ENCODE results near the gene NPIPB2. TPM values are rescaled to one million over a fixed set of nuclear protein-coding genes. Genes with fewer than 3 reads are reported as not detected.

The NPIPB2 gene
- total and polyA plus RNA-seq, 2 of the 13 experiments (the other 11 are each of a cell fraction or from before 2014, with no cell fraction given), result 1.8 to 4.1 TPM

- TF ChIP-seq, protein P1, sequence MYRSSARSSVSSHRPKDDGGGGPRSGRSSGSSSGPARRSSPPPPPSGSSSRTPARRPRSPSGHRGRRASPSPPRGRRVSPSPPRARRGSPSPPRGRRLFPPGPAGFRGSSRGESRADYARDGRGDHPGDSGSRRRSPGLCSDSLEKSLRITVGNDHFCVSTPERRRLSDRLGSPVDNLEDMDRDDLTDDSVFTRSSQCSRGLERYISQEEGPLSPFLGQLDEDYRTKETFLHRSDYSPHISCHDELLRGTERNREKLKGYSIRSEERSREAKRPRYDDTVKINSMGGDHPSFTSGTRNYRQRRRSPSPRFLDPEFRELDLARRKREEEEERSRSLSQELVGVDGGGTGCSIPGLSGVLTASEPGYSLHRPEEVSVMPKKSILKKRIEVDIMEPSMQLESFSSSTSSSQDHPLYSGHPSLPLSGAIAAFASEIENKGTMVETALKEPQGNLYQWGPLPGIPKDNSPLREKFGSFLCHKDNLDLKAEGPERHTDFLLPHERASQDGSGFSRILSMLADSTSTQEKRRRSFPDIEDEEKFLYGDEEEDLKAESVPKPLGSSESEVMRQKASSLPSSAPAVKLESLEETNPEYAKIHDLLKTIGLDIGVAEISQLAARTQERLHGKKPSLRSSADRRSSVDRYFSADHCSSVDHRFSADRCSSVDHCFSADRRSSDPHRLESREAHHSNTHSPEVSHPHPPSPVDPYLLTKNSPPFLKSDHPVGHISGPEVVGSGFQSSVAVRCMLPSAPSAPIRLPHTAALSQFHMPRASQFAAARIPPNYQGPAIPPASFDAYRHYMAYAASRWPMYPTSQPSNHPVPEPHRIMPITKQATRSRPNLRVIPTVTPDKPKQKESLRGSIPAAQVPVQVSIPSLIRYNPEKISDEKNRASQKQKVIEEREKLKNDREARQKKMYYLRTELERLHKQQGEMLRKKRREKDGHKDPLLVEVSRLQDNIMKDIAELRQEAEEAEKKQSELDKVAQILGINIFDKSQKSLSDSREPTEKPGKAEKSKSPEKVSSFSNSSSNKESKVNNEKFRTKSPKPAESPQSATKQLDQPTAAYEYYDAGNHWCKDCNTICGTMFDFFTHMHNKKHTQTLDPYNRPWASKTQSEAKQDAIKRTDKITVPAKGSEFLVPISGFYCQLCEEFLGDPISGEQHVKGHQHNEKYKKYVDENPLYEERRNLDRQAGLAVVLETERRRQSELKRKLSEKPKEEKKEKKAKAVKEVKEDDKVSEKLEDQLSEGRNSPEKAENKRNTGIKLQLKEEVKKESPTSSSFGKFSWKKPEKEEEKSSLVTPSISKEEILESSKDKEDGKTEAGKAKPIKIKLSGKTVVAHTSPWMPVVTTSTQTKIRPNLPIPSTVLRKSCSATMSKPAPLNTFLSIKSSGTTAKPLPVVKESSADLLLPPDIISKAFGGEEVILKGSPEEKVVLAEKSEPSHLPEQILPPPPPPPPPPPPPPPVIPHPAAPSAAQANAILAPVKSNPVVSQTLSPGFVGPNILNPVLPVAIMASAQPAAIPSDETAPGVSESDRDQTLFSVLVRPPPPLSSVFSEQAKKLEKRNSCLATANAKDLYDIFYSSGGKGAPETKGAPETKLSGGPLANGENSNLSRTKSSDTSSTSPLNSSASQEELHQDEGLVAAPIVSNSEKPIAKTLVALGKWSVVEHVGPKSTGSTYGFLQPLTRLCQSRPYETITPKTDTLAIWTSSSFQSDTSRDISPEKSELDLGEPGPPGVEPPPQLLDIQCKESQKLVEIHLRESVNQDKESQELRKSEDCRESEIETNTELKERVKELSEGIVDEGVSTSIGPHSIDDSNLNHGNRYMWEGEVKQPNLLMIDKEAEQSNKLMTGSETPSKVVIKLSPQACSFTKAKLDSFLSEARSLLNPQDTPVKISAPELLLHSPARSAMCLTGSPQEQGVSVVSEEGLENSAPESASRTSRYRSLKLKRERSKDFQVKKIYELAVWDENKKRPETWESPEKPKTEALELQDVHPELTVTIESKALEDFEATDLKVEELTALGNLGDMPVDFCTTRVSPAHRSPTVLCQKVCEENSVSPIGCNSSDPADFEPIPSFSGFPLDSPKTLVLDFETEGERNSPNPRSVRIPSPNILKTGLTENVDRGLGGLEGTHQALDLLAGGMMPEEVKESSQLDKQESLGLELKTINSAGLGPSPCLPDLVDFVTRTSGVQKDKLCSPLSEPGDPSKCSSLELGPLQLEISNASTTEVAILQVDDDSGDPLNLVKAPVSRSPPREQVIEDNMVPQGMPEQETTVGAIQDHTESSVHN (CRISPR knock-in tag; IDR thresholded peaks at IDR 0.05), result no peak
- TF ChIP-seq ZSCAN30 (CRISPR knock-in tag; IDR thresholded peaks at IDR 0.05) (0 out of 2 replicates have a peak, but pooled peaks have one; percentile 62), THAP9 (CRISPR knock-in tag; IDR thresholded peaks at IDR 0.05; ENCODE audit: borderline replicate concordance) (no peak)
These were observed 31.9 kb downstream of the NPIPB2 start (continued) for GRCh38 chr16:11909653-11910545.
